GM11168 (cell line): ENCODE data around the gene SHISA8.

ENCODE experiments used
- in situ Hi-C: fragments of 300-500 bp; cut with MboI; formaldehyde crosslinking; loops from one replicate; pipeline ENCODE4 v1.12.0; 2022; ENCODE audit warnings: low sequenced_read_pairs; ENCODE audit not compliant: unreplicated experiment

SHISA8 gene

GRCh38 chr22:41915035-41915785, at the start of gene SHISA8:
Gene SHISA8, minus strand, starts transcription at chr22:41915074. Its CDS starts 407 bp downstream, at chr22:41914667.
- in situ Hi-C loops: no loop called here

- in situ Hi-C loops: loop anchor here (10.0 kb wide), 1 partner anchor 111 kb away; the partner anchor contains the start of genes NAGA, PHETA2 and SMDT1
Measured at GRCh38 chr22:41964112-41964491, 49.2 kb upstream of the SHISA8 start.

- in situ Hi-C loops: loop anchor here (10.0 kb wide), 1 partner anchor 111 kb away; the partner anchor contains the start of genes NAGA, PHETA2 and SMDT1
Measured at GRCh38 chr22:41963453-41964111, 48.7 kb upstream of the SHISA8 start.

GRCh38 chr22:41957941-41958556, 43.2 kb upstream of the SHISA8 start:
- in situ Hi-C loops: loop anchor here (10.0 kb wide), 1 partner anchor 487 kb away; no protein-coding TSS in a partner anchor

GRCh38 chr22:41952713-41953112, 37.8 kb upstream of the SHISA8 start:
- in situ Hi-C loops: loop anchor here (10.0 kb wide), 1 partner anchor 492 kb away; no protein-coding TSS in a partner anchor

DNA sequence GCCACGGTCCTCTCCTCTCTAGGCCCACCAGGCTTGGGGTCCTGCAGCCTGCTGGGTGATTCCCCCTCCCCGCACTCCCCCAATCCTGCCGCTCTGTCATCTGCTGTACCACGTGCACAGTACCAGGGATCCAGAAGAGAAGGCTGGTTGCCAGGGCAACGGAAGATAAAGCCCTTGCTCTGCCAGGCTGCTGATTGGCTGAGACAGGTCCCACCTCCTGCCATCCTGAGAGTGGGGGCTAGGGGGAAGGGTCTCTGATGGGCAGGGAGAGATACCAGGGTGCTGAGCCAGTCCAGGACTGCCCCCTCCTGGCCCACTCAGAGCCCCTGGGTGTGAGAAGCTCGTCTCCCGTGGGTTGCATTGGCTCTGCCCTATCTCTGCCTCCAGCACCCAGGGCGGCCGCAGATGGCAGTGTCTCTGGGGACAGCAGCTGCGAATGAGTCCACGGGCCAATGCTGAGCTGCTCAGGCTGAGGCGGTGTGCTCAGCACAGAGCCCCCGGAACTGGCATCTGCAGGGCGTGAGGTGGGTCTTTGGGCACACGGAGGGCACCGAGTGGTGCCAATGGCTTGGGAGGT, 37.1 kb upstream of the SHISA8 start, which contains the start of gene SMIM45:
Gene SMIM45, plus strand, starts transcription at position 253 of the 577 bp plus-strand sequence.
- in situ Hi-C loops: loop anchor here (10.0 kb wide), 1 partner anchor 493 kb away; no protein-coding TSS in a partner anchor

- in situ Hi-C loops: loop anchor here (10.0 kb wide), 1 partner anchor 115 kb away; the partner anchor contains the start of gene SREBF2
Measured at GRCh38 chr22:41949297-41949965, 34.6 kb upstream of the SHISA8 start.

DNA sequence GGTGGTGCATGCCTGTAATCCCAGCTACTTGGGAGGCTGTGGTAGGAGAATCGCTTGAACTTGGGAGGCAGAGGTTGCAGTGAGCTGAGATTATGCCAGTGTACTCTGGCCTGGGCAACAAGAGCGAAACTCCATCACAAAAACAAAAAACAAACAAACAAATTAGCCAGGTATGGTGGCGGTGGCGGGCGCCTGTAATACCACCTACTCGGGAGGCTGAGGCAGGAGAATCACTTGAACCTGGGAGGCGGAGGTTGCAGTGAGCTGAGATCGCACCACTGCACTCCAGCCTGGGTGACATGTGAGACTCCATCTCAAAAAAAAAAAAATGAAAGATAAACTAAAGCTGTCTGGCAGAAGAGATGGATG, 34.0 kb upstream of the SHISA8 start:
- in situ Hi-C loops: loop anchor here (10.0 kb wide), 1 partner anchor 114 kb away; the partner anchor contains the start of gene SREBF2

GRCh38 chr22:41948142-41948541, 33.3 kb upstream of the SHISA8 start:
- in situ Hi-C loops: loop anchor here (10.0 kb wide), 1 partner anchor 113 kb away; the partner anchor contains the start of gene SREBF2

GRCh38 chr22:41947424-41948080, 32.7 kb upstream of the SHISA8 start:
- in situ Hi-C loops: loop anchor here (10.0 kb wide), 1 partner anchor 113 kb away; the partner anchor contains the start of gene SREBF2

- in situ Hi-C loops: loop anchor here (10.0 kb wide), 1 partner anchor 112 kb away; the partner anchor contains the start of gene SREBF2
Measured at GRCh38 chr22:41946629-41947423, 32.0 kb upstream of the SHISA8 start, which contains the start of gene CENPM. Gene CENPM, minus strand, starts transcription at chr22:41947152. Its CDS starts 76 bp downstream, at chr22:41947076.

DNA sequence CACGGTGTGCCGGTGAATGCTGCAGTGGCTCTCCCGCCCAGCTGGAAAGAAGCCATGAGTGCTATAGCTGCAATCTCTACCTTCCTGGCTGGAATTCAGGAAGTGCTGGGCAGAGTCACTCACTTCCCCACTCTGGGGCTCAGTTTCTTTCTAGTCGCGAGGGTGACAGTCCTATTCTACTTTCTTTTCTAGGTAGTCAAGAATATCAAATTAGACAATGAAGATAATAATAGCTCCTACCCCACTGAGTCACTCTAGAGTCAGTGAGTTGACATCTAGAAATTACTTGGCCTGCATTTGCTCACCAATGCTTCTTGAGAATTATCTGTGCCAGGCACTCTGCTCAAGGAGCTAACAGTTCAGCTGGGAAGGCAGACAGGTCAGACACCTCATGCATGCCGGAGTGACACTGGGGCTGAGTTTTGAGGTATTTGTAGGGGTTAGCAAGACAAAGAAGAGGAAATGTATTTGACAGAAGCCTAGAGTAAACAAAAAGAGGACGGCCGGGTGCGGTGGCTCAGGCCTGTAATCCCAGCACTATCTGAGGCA, 28.9 kb upstream of the SHISA8 start:
- in situ Hi-C loops: loop anchor here (5.0 to 10.0 kb wide), 2 partner anchors 109 to 246 kb away; partner anchors contain the start of genes MEI1 and SREBF2

- in situ Hi-C loops: loop anchor here (5.0 to 10.0 kb wide), 2 partner anchors 106 to 244 kb away; partner anchors contain the start of genes MEI1 and SREBF2
Measured at GRCh38 chr22:41940832-41941765, 26.2 kb upstream of the SHISA8 start.

DNA sequence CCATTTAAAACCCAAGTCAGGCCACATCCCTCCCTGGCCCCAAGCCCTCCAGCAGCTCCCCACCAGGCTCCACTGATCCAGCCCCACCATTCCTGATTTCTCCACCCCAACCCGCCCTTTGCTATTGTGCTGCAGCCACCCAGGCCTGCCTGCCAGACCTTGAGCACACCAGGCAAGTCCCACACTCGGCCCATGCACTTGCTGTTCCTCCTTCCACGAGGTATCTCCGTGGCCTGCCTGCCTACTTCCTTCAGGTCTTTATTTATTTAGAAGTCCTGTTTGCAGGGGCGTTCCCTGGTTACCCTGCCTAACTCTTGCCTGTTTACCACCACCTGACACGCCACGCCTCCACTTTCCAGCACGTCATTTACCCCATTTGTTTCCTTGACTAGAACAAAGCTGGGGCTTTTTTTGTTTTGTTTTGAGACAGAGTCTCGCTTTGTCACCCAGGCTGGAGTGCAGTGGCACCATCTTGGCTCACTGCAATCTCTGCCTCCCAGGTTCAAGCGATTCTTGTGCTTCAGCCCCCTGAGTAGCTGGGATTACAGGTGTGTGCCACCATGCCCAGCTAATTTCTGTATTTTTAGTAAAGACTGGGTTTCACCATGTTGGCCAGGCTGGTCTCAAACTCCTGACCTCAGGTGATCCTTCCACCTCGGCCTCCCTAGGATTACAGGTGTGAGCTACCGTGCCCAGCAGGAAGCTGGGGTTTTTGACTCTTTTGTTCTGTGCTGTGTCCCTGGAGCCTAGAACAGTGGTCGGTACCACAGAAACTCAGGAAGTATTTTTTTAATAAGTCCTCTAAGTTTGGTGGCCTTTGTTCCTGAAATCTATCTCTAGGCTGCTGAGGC, 25.3 kb upstream of the SHISA8 start:
- in situ Hi-C loops: loop anchor here (5.0 to 10.0 kb wide), 2 partner anchors 105 to 243 kb away; partner anchors contain the start of genes MEI1 and SREBF2

- in situ Hi-C loops: no loop called here
Measured at GRCh38 chr22:41936894-41937169, 22.0 kb upstream of the SHISA8 start.

- in situ Hi-C loops: no loop called here
Measured at GRCh38 chr22:41935509-41935908, 20.6 kb upstream of the SHISA8 start.
